Right hindlimb (tissue), 1 donor: ENCODE data around the gene KDELR1.

ENCODE experiments used
- DNase-seq: peaks from one replicate; pipeline ENCODE4 v3.0.0-alpha.2; 2018

Gene KDELR1

DNA sequence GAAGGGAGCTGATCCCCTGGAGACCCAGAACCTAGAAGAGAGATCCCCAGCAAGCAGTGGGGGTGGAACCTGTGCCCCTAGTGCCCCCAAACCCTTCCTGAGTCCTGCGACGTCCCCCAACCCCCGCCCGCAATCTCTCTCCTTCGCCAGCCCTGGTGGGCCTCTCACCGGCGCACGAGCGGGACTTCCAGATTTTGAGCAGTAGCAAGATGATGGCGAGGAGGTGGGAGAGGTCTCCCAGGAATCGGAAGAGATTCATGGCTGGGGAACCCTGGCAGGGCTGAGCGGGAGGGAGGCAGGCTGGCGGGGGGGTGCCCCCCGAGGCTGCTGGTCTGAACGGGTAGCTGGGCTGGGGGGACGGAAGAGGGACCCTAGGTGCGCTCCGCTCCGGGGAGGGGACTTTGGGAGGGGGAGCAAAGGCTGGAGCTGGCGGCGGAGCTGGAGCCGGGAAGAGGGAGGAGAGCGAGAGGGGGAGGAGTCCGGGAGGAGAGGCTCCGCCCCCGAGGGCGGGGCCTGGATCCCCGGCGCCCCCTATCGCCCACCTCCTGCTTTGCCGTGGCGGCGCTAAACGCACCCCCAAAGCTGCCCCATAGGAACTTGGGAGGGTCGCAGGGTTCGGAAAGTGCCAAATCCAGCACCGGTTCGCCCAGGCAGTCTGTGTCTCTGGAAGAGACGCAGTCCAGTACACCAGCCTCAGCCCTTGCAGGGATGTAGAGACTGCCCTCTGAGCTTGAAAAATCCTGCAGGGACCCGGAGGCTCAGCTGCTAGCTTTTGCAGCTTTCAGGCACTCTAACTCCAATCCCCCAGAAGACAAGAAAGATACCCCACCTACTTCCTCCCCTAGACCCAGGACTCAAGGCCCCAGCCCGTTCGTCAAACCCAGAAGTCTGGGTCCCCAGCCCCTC lies at the start of gene KDELR1:
Gene KDELR1, minus strand, starts transcription at position 452 of the 906 bp plus-strand sequence. Its CDS starts 193 bp downstream, at position 259.
- peak; percentile 87 for DNase-seq

DNA sequence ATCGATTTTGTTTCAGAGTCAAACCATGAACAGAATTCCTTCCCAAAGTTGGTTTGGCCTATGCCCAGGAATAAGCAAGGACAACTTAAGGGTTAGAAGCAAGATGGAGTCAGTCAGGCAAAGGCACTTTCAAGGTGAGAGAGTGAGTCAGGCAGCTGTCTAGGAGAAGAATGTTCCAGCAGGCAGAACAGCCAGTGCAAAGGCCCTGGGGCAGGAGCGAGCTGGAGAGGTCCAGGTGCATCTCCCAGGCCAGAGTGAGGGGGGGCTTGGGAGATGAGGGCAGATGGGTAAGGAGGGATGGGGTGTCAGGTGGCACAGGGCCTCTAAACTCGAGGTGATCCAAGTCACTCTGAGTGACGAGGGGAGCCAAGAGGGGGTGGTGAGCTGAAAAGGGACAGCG lies 45.2 kb upstream of the KDELR1 start:
- DNase-seq = no peak

DNA sequence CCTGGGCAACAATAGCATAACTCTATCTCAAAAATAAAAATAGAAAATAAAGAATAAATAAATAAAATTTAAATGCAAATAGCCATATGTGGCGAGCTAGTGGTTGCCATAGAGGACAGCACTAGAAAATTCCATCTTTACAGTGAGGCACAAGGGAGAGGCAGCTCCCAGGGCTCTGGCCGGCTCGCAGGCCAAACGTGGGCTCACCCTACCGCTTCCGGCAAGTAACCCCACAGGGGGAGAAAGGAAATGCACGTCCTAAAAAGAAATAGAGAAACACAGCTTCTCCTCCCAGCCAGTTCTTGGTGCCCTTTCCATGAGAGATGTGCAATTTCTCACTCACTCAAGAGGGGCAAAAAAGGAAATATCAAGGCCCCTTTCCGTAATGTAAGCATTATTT lies 42.0 kb upstream of the KDELR1 start:
- no peak for DNase-seq

DNA sequence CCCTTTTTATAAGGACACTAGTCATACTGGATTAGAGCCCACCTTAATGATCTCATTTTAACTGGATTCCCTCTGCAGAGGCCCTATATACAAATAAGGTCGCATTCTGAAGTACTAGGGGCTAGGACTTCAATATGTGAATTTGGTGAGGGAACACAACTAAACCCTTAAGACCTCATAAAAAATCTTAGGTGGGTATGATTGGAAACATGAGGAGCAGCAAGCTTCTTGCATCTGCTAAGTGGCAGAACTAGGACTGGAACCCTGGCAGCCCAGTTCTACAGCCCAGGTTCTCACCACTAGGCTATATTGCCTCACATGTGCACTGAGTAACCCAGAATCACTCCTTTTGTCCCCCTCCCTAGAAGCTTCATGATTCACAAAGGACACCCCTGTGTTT lies 37.3 kb upstream of the KDELR1 start:
- DNase-seq = no peak

DNA sequence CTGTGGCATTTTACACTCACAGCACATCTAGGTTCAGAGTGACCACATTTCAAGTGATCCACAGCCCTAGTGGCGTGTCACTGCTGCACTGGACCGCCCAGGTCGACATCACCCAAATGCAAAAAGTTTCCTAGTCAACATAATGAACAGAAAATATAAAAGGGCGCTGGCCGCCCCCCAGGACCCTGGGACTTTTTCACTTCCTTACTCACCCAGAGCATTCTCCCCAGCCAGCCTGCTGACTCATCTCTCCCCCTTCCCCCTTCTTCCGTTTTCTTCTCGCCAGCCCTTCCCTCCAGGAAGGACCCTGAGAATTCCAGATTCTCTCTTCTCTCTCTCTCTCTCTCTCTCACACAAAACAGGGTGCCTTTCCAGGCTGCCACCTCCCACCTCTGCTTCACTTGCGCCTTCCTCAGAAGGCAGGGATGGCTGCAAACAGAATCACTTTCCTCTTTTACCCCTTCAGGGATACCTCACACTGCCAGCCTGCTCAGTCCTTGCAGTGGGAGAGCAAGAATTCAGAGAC lies 33.4 kb upstream of the KDELR1 start:
- peak; percentile 47 for DNase-seq

DNA sequence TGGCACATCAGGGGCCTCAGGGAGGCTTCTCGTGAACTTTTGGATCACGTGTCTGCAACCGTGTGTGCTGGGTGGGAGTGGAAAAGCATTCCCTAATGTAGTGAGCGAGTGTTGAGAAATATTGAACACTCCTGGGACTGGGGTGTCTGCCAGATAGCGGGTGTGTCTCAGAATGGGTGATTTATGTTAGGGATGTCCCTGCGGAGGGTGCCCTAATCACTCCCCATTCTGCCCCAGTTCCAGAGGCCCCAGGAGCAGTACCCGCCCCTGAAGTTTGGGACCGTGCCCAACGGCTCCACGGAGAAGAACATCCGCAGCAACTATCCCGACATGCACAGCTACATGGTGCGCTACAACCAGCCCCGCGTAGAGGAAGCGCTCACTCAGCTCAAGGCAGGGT lies 30.2 kb upstream of the KDELR1 start:
- DNase-seq = no peak

DNA sequence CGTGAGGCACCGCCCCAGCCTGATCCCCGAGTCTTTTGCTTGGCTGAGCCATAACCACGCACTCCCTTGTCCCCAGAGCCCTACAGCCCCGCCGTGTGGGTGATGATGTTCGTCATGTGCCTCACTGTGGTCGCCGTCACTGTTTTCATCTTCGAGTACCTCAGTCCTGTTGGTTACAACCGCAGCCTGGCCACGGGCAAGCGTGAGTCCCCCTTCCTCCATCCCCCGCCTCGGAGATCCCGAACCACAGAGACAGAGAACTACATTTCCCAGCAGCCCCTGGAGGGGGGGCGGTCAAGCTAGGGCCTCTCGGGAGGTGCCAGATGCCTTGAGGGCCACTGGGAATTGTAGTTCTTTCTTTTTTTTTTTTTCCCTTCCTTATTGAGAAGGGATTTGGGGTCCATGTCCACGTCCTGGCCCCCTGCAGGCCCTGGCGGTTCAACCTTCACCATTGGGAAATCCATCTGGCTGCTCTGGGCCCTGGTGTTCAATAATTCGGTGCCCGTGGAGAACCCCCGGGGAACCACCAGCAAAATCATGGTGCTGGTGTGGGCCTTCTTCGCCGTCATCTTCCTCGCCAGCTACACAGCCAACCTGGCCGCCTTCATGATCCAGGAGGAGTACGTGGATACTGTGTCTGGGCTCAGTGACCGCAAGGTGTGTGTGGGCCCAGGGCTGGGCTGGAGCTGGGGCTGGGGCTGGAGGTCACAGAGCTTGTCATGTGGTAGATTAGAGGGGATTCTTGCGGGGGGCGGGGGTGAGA lies 28.0 kb upstream of the KDELR1 start:
- DNase-seq = peak; percentile 58

DNA sequence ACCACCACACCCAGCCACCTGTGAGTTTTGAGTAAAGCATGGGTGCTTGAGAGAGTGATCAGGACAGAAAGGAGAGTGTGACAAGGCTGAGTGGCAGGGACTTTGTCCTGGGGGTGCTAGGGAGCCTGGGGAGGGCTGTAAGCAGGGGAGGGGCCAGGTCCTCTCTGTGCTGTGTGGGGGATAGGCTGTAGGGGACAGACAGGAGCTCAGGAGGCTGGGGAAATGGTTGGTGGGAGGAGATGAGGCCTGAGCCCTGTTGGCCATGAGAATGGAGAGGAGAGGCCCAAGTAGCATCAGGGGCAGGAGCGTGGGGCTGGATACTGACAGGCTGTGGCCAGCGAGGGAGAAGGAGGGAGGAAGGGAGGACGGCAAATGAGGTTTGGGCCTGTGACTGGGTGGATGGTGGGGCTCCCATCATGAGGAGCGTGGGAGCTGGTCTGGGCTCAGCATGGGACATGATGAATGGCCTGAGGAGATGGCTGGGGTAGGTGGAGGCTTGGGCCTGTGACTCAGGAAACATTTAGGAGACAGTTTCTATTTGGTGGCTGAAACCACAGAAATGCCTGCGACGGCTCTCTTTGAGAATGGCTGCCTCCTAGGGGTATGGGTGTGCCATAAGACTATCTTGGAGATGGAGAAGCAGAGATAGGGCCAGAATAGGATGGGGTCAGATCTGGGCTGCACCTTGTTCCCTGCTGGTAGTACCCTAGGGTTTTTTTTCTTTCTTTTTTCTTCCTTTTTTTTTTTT lies 27.1 kb upstream of the KDELR1 start:
- DNase-seq = no peak

DNA sequence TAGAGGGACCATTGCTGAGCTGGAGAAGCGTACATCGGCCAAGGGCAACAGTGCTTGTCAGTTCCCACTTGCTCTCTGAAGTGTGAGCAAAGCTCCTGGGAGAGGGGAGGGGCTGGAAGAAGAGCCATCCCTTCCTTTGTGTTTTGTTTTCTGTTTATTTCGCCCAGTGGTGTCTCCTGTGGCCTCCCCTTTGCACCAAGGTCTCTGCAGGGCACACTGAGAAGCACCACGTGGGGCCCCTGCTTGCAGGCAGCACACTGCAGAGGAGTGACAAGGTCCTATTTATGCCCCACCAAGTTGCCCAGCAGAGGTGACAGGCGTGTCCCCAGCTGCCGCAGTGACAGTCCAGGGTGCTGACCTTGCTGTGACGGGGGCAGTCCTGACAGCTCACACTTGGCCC lies 26.1 kb upstream of the KDELR1 start:
- no peak for DNase-seq

DNA sequence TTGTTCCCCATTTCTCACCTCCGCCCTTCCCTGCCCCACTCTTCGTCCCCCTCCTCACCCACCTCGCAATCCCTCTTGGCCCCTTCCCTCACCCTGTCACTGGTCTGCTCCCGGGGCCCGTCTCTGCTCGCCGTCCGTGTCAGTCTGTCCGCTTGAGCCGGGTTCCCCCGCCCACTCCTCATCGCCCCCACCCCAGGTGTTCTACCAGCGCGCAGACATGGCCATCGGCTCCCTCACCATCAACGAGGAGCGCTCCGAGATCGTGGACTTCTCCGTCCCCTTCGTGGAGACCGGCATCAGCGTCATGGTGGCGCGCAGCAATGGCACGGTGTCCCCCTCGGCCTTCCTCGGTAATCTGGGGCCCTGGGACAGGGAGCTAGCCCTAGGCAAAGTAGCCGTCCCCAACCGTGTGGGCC lies 24.5 kb upstream of the KDELR1 start:
- DNase-seq = no peak

DNA sequence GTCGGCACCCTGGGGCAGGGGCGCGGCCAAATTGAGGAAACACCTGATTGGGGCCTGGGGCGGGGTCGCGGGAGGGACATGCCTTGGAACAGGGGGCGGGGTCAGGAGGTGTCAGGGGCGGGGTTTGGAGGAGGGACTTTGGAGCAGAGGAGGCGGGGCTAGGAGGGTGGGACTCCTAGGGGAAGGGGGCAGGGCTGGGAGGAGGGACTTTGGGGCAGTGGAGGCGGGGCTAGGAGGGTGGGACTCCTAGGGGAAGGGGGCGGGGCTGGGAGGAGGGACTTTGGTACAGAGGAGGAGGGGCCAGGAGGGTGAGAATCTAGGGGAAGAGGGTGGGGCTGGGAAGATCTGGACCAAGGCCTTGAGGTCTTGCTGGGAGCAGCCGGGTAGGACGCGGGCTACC lies 24.0 kb upstream of the KDELR1 start:
- peak; percentile 67 for DNase-seq

DNA sequence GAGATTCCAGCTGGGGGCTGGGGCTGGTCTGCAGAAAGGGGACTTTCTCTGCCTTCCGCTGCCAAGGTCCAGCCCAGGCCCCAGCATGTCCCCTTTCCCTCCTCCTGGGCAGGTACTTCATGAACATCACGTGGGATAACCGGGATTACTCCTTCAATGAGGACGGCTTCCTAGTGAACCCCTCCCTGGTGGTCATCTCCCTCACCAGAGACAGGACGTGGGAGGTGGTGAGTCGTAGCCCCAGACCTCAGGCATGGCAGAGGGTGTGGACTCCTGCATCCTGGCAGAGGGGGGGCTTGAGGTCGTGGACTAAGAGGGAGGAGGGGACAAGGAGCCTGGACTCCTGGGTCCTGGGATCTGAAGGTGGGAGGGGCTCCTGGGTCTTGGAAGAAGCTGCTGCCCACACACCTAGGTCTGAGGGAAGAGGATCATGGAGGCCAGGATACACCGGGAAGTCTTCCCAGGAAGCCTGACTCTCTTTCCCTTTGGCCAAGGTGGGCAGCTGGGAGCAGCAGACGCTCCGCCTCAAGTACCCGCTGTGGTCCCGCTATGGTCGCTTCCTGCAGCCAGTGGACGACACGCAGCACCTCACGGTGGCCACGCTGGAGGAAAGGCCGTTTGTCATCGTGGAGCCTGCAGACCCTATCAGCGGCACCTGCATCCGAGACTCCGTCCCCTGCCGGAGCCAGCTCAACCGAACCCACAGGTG lies 22.7 kb upstream of the KDELR1 start:
- DNase-seq = no peak

DNA sequence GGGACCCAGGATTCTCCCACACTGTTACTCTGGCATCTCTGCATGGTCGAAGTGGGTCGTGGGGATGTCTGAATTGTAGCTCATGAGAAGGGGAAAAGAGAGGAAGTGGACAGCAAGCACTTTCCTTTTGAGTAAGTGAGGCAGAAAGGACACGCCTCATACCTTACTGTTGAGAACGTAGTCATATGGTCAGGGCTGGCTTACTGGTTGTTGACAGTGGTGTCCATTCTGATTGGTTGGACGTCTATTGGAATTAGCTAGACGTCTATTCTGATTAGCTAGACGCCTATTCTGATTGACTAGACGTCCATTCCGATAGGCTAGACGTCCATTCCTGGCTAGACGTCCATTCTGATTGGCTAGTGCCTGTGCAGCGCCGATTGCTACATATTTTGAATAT lies 14.5 kb upstream of the KDELR1 start:
- DNase-seq = no peak

DNA sequence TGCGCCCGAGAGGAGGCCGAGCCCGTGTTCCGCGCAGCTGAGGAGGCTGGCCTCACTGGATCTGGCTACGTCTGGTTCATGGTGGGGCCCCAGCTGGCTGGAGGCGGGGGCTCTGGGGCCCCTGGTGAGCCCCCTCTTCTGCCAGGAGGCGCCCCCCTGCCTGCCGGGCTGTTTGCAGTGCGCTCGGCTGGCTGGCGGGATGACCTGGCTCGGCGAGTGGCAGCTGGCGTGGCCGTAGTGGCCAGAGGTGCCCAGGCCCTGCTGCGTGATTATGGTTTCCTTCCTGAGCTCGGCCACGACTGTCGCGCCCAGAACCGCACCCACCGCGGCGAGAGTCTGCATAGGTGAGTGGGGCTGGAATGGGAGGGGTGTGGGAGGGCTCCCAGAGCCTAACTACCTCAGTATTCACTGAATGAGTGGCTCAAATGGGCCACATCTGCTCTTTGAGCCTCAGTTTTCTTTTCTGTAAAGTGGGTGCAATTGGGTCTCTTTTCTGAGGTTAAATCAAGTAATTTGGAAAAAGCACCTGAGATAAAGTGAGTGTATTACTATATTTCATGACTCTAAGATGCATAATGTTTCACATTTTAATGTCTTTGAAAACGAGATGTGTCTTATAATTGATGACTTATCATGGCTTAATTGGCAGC lies 13.8 kb upstream of the KDELR1 start:
- no peak for DNase-seq

DNA sequence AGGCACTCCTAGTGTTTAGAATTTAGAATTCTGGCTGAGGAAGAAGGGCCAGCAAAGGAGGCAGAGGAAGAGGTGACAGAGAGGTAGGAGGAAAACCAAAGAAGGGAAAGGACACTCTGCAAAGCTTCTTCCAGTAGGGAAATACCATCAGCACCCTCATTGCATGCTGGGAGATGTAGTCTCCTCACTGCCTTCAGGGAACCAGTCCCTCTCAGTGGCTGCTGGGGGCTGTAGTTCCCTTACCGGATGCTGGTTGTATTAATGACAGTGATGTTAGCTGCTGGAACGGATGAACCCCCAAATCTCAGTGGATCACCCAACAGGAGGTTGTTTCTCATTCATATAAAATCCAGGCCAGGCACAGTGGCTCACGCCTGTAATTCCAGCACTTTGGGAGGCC lies 12.3 kb upstream of the KDELR1 start:
- peak; percentile 71 for DNase-seq

DNA sequence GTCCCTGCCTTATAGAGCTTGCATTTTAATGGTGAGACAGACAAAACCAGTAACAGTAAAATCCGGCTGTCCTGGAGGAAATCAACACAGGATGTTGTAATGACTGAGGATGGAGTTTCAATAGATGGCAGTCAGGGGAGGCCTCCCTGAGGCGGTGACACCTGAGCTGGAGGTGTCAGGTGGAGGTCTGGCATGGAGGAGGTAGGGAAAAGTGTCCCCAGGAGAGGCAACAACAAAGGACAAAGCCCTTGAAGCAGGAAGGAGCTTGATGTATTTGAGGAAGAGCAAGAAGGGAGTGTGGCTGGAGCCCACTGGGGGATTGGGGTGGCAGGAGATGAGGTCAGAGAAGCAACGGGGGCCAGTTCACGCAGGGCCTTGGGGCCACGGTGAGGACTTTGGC lies 9.9 kb upstream of the KDELR1 start:
- DNase-seq = no peak

DNA sequence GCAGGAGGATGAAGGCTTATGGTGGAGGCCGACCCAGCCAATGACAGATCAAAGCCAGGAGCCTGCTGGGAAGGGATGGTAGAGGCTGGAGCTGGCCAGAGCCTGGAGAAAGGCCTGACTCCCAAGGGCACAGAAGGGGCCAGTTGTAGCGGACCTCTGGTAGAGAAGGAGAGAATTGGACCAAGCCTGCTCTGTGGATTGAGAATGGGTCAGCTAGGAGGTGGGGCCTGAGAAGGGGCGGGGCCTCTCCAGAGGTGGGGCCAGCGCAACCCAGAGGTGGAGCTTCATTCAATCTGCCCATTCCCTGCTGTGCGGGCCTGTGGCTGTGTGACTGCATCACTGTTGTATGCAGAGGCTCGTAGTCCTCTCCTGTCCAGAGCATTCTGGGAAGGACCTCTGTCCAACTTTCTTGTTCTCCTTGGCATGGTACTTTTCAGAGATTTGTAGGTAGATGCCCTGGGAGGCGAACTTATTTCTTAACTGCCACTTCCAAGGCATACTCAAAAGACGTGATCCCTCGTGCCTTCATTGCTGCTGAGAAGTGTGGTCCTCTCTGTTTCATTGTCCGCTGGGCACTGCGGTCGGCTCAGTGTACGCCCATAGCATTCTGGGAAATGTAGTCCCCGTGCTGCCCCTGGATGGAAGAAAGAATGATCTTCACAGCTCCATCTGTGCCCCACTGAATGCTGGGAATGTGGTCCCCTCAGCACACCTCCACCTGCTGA lies 8.8 kb upstream of the KDELR1 start:
- peak; percentile 65 for DNase-seq

DNA sequence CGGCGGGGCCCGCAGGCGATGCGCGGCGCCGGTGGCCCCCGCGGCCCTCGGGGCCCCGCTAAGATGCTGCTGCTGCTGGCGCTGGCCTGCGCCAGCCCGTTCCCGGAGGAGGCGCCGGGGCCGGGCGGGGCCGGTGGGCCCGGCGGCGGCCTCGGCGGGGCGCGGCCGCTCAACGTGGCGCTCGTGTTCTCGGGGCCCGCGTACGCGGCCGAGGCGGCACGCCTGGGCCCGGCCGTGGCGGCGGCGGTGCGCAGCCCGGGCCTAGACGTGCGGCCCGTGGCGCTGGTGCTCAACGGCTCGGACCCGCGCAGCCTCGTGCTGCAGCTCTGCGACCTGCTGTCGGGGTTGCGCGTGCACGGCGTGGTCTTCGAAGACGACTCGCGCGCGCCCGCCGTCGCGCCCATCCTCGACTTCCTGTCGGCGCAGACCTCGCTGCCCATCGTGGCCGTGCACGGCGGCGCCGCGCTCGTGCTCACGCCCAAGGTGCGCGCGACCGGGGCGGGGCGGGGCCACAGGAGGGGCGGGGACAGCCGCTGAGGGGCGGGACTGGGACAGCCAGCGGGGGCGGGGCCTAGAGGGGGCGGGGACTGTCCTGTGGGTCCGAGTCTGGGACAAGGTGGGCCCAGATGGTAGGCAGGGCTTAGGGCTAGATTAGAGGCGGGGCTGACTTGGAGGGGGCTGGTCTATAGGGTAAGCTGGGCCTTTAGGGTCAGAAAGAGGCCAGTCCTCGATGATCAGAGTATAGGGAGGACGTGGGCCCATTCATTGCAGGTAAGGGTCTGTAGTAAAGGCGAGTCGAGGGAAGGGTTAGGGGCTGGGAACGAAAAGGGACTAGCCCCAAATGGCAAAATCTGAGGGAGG lies 7.3 kb upstream of the KDELR1 start:
- peak; percentile 86 for DNase-seq

DNA sequence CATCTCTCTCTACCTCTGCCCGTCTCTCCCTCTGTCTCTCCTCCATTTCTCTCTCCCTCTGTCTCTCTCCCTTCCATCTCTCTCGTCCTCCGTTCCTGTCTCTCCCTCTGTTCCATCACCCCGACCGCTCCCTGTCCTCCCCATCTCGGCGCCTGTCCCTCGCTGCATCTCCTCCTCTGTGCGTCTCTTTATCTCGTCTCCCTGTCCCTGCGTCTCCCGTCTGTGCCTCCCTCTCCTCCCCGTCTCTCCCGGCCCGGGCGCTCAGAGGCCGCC lies 6.7 kb upstream of the KDELR1 start:
- DNase-seq = no peak
